H1 (cell line): ENCODE results near the gene STEEP1. TPM values are rescaled to one million over a fixed set of nuclear protein-coding genes. Genes with fewer than 3 reads are reported as not detected.

Experiments
- ATF2 ChIP-seq: IDR thresholded peaks from 2 replicates; pipeline ENCODE4 v1.6.1; 2012; ENCODE audit warnings: low read length, inconsistent platforms
- CREB1 ChIP-seq: IDR thresholded peaks from 2 replicates; pipeline ENCODE4 v1.6.1; 2012; ENCODE audit warnings: inconsistent platforms
- CTCF ChIP-seq, 3 experiments: IDR thresholded peaks; 1 replicate in 2 of 3; 2 replicates in 1 of 3; pipeline versions ENCODE4 v1.5.1 to v1.6.1; 2011; ENCODE audit warnings: low read length in 3 of 3, mild to moderate bottlenecking in 3 of 3, inconsistent platforms in 2 of 3, low read depth in 1 of 3, moderate library complexity in 1 of 3; ENCODE audit not compliant: insufficient read depth in 1 of 3; ENCODE audit errors: control extremely low read depth in 1 of 3
- GTF2F1 ChIP-seq: IDR thresholded peaks from 2 replicates; pipeline ENCODE4 v1.6.1; 2012; ENCODE audit warnings: low read depth, low read length, improper control_type of control experiment, borderline replicate concordance
- JUN ChIP-seq: IDR thresholded peaks from 2 replicates; pipeline ENCODE4 v1.6.1; 2011; ENCODE audit warnings: low read depth, mild to moderate bottlenecking, improper control_type of control experiment, low read length
- KDM4A ChIP-seq: IDR thresholded peaks from one replicate; pipeline ENCODE4 v1.7.1; 2012; ENCODE audit warnings: low read depth, mild to moderate bottlenecking, moderate library complexity, low read length, inconsistent platforms; ENCODE audit not compliant: severe bottlenecking
- MAFK ChIP-seq: IDR thresholded peaks from 2 replicates; pipeline ENCODE4 v1.6.1; 2012; ENCODE audit warnings: low read depth, mild to moderate bottlenecking, improper control_type of control experiment, low read length
- MAX ChIP-seq: IDR thresholded peaks from 2 replicates; pipeline ENCODE4 v1.6.1; 2012; ENCODE audit warnings: inconsistent platforms
- NRF1 ChIP-seq: IDR thresholded peaks from 2 replicates; pipeline ENCODE4 v1.6.1; 2011; ENCODE audit warnings: mild to moderate bottlenecking, low read depth, low read length, improper control_type of control experiment
- PHF8 ChIP-seq: fragments of 200-600 bp; sonication (generic); conservative IDR thresholded peaks from 2 replicates; pipeline ENCODE4 v1.7.1; 2012; ENCODE audit warnings: low read depth, mild to moderate bottlenecking, inconsistent platforms, low read length, moderate library complexity
- RAD21 ChIP-seq, 2 experiments: IDR thresholded peaks in 1 of 2; conservative IDR thresholded peaks in 1 of 2; 2 replicates each; pipeline ENCODE4 v1.6.1; 2011; ENCODE audit warnings: low read depth in 2 of 2, low read length in 2 of 2, improper control_type of control experiment in 1 of 2, inconsistent platforms in 1 of 2, mild to moderate bottlenecking in 1 of 2, moderate library complexity in 1 of 2
- RBBP5 ChIP-seq: IDR thresholded peaks from 2 replicates; pipeline ENCODE4 v1.7.1; 2012; ENCODE audit warnings: low read depth, mild to moderate bottlenecking, inconsistent platforms, low read length, moderate library complexity, borderline replicate concordance
- SUZ12 ChIP-seq: fragments of 200-600 bp; sonication (generic); IDR thresholded peaks from 2 replicates; pipeline ENCODE4 v1.6.1; 2012; ENCODE audit warnings: mild to moderate bottlenecking, inconsistent platforms, low read length, moderate library complexity, mixed read lengths
- polyA plus RNA-seq, 7 experiments: library from polyadenylated mRNA; depleted of rRNA in 3 of 7; stranded (reverse) in 5 of 7; unstranded in 2 of 7; fragments of >200 nt in 5 of 7; fragments of 200-250 nt in 2 of 7; gene quantifications; 1 replicate in 5 of 7; 2 replicates in 1 of 7; 4 replicates in 1 of 7; pipeline versions ENCODE4 v1.2.1 to v1.2.3, GENCODE V29; 2011 to 2013; ENCODE audit warnings: missing spikeins in 2 of 7, mixed read lengths in 2 of 7
- total RNA-seq: library from RNA; stranded (reverse); fragmentation: NEBNext Ultra II Directional; extraction: Animal tissue kit (Norgen Biotek cat#: 25700); gene quantifications from 2 replicates; pipeline ENCODE4 v1.2.1, GENCODE V29; 2021

The STEEP1 gene
- total and polyA plus RNA-seq, 2 of the 8 experiments (the other 6 are each of a cell fraction or from before 2014, with no cell fraction given), result 9.2 to 29.7 TPM

- TF ChIP-seq MAX (0 out of 2 replicates have a peak, but pooled peaks have one; percentile 38), MAFK (no peak), ATF2 (no peak), CTCF (IDR thresholded peaks at IDR 0.05; ENCODE audit: control extremely low read depth in 1 of 3, insufficient read depth in 1 of 3, low read depth in 1 of 3, low read length in 3 of 3) (no peak), RBBP5 (no peak), GTF2F1 (no peak), JUN (no peak), SUZ12 (no peak), KDM4A (peak; percentile 10), PHF8 (peak; percentile 37; the same call in 1 of the 2 replicates), RAD21 (IDR thresholded peaks at IDR 0.05 in 1 of 2, conservative IDR thresholded peaks at IDR 0.05 in 1 of 2; ENCODE audit: low read depth in 2 of 2, low read length in 2 of 2) (no peak), NRF1 (no peak), CREB1 (no peak)
Observed at GRCh38 chrX:119573840-119574393, 8.7 kb upstream of the STEEP1 start (continued).
